HG03558 (cell line): ENCODE data around the gene PRSS56.

Experiments used
- ATAC-seq: cut with Tn5 transposase; IDR thresholded peaks from one replicate; pipeline ENCODE4 v1.9.1; 2021; ENCODE audit warnings: moderate number of reproducible peaks; ENCODE audit not compliant: unreplicated experiment; ENCODE audit errors: extremely low read depth

The PRSS56 gene

DNA sequence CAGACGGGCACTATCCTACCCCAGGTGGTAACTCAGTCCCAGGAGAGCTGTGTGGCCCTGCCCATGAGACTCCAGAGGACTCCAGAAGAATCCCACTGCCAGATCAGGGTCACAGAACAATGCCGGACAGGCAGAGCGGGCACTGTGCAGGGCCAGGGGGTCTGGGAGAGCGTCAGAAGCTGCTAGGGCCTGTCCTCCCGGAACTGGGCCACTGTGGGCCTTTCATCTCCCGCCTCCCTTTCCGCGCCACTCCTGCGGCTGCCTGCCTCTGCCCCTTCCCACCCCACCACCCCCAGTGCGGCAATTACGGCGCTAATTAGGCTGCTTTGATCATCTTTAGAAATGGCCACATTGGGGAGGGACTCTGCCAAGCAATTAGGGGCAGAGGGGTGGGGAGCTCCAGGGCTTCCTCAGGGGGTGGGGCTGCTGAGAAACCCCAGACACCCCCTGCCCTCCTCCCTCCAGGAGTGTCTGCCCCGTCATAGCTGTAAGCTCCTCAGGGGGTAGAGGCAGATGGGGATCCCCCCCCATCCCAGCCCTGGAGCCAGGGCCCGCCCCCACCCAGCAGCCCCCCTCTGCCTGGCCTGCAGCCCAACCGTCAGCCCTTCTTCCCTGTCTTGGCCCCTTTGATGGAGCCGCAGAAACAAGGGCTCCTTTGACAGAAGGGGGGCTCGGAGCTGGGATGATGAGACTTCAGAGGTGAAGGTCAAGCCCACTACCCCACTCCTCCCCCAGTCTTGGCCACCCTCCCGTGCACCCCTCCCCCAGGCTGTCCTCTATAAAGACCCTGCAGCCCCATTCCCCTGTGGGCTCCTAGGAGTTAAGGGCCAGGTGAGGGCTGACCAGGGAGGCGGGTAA, at the start of gene PRSS56:
PRSS56 (plus strand) TSS at position 808 of the 858 bp plus-strand sequence. CDS start 211 bp downstream, outside the sequence.
- no peak for ATAC-seq

DNA sequence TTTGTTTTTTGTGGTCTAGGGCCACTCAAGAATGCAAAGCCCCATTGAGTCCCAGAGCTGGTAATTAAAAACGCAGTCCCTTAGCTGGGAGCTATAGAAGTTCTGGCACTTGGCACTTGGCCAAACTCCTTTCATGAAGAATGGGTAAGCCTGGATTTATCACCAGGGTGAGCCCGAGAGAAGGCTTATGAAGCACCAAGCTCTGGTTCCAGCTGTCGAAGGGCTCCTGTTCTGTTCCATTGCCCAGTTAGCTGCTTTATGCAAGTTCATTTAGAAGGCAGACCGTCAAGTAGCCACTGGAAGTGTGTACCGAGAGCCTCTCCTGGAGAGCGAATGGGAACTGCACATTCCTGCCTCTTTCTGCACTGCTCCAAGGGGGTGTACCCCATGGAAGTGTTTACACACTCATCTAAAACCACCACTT, 46.7 kb upstream of the PRSS56 start:
- ATAC-seq, result no peak

GRCh38 chr2:232476045-232476444, 44.1 kb upstream of the PRSS56 start:
- no peak for ATAC-seq

- no peak for ATAC-seq
Measured at GRCh38 chr2:232476791-232477190, 43.4 kb upstream of the PRSS56 start.

DNA sequence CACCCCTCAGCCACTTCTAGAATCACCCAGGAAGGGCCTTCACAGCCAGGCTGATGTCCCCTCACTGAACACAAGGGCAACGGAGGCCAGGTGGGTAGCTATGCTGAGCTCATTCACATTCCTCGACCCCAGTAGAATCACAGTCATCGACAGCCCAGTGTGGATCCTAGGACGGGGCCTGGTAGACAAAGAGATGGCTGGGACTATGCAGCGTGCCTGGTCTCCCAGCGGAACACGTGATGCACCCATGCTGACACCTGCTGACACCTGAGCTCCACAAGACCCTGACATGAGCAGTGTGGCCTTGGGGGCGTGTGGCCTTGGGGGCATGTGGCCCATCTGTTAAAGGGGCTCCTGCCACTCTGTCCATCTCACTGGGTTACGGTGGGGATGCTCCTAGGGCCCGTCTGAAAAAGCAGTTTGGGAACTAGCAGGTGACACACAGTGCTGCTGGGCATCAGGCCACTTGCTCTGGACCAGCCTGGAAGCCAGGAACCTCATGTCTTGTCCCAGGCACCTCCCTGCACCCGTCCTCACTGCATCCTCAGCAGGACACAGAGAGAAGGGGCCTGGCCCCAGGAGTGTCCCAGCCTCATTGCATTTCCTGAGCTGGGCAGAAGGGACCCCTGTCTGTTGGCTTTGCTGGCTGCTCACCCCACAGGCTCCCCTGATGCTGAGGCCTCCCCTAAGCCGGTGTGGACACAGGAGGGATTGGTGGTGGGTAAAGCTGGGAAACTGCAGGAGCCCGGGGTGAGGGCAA, 42.3 kb upstream of the PRSS56 start:
- ATAC-seq, result no peak

- no peak for ATAC-seq
Measured at GRCh38 chr2:232478571-232479340, 41.4 kb upstream of the PRSS56 start.

GRCh38 chr2:232479341-232480200, 40.6 kb upstream of the PRSS56 start:
- ATAC-seq, result no peak

DNA sequence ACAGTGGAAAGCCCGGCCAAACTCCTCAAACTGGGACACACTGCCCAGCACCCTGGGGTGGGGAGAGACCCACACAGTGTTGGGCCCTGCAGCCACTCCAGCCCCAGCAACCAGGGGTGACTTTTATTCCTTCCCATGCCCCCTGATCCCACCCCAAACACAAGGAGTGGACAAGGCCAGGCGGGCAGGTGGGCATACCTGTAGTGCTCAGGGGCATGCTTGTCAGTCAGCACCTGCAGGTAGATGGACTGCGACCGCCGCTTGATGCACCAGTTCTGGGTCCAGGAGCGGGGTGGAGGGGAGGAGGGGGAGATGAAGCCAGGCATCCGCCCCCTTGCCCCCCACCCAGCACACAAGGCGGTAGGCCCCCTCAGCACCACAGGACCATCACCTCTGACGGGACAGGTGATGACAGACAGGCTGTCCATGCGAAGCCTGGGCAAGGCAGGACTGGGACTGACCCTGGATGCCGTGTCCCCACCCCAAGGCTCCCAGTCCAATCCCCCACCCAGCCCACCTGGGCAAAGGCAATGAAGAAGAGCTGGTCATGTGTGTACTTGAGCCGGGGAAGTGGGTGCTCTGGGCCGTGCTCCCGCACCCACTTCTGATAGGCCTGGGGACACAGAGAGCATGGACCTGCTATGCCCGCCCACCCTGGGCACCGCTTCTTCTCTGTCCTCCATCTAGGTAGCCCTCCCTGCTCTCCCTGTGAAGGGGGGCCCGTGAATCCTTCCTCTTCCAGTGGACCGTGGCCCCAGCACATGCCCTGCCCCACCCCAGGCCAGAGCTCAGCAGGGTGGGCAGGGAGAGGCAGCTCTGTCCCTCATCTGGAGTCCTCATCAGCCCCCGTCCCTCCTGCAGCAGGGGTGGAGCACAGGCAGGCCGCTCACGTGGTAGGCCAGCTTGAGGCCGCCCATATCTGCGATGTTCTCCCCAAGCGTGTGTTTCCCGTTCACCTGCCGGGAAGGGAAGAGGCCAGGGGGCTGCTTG, 39.7 kb upstream of the PRSS56 start:
- no peak for ATAC-seq

GRCh38 chr2:232481322-232482140, 38.7 kb upstream of the PRSS56 start:
- no peak for ATAC-seq

DNA sequence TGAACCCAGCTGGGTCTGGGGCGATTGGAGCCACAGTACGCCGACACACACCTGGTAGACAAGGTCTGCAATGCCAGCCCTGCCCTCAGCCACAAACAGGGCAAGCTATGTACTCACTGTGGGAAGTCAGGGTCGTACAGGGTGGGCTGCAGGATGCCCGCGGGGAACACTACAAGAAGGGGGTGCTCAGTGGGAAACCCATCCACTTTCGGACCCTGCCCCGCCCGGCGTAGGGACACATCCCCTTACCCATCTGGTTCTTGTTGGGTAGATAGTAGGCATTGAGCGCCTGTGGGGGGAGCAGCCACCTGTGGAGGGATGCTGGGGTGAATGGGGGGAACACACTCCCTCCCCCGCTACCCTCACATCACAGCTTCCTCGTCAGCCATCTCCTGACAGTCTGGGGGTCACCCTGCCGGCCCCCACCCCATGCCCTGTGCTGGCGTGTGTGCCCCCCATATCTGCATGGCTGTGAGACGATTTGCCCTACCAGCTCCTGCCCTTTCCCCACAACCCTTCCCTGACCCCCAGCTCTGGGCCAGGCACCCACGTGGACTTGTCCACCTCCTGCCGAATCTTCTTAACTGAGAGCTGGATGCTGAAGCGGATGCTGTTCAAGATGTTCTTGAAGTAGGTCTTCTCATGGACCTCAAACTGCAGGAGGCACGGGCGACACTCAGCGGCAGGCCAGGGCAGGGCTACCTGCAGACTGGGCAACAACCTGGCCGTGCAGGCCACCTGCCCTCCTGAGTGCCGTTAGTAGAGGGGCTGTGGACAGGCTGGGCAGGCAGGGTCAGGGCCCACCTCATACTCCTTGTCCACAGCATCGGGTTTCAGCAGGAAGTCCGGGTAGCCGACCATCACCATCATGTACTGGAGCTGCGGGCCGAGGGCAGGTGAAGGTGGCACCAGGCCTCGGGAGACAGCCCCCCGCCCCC, 37.6 kb upstream of the PRSS56 start:
- no peak for ATAC-seq

- no peak for ATAC-seq
Measured at GRCh38 chr2:232483311-232483922, 36.8 kb upstream of the PRSS56 start.

- no peak for ATAC-seq
Measured at GRCh38 chr2:232483923-232484627, 36.1 kb upstream of the PRSS56 start.

- no peak for ATAC-seq
Measured at GRCh38 chr2:232484628-232485347, 35.4 kb upstream of the PRSS56 start.

GRCh38 chr2:232485348-232485756, 34.8 kb upstream of the PRSS56 start:
- ATAC-seq, result no peak
